Measurements from ENCODE around the gene MARCOL.

DNA sequence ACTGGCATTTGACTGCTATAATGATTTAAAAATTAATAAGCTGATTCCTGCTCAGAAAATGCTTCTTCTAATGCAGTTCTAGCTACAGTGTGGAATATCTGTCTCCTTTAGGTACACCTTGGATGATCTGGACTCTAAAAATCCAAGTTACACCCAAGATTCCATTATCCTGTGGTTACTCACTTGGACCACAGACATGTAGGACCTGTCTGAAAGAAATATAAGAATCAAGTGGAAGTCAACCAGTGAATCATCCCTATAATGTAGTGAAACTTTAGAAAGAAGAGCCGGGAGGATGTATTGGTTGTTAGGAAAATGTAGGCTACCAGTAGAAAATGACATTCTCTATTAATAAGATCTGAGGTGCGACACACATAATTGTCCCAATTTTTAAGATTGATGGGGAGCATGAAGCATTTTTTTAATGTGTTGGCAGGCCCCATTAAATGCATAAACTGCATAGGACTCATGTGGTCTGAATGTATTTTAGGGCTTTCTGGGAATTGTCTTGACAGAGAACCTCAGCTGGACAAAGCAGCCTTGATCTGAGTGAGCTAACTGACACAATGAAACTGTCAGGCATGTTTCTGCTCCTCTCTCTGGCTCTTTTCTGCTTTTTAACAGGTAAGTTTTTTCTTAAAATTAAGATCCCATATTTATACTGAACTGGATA lies 35.7 kb upstream of the MARCOL start, which contains the start of gene SPINK6:
- no peak for TF ChIP-seq CTCF (IDR thresholded peaks at IDR 0.05; ENCODE audit: low read depth, low read length, poor library complexity, severe bottlenecking)
- no peak for TF ChIP-seq EZH2phosphoT487 (IDR thresholded peaks at IDR 0.05; ENCODE audit: borderline replicate concordance, low read length)
